GM03348 (cell line): ENCODE data around the gene CAV2.
A peak's percentile ranks its signal among the peaks of the same experiment; 100 is the strongest.
"Not testable (repeated sequence)": the region's sequence is repeated elsewhere in the genome, so short reads cannot be mapped to it uniquely, and the experiment has no call there.

Experiments
- DNase-seq: peaks from one replicate; pipeline ENCODE4 v3.0.0; 2012; ENCODE audit warnings: low spot score

The CAV2 gene, protein sequence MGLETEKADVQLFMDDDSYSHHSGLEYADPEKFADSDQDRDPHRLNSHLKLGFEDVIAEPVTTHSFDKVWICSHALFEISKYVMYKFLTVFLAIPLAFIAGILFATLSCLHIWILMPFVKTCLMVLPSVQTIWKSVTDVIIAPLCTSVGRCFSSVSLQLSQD

GRCh38 chr7:116499168-116500077, at the start of gene CAV2:
Gene CAV2, plus strand, starts transcription at chr7:116499738. Its CDS starts 44 bp downstream, at chr7:116499782.
- peak; percentile 93 for DNase-seq

GRCh38 chr7:116449950-116450349, 49.6 kb upstream of the CAV2 start:
- DNase-seq = no peak

- DNase-seq = no peak
Observed at GRCh38 chr7:116451957-116452729, 47.4 kb upstream of the CAV2 start.

- DNase-seq = no peak
Observed at GRCh38 chr7:116454377-116454776, 45.2 kb upstream of the CAV2 start.

- DNase-seq = peak; percentile 50
Observed at GRCh38 chr7:116455009-116455408, 44.5 kb upstream of the CAV2 start.

DNA sequence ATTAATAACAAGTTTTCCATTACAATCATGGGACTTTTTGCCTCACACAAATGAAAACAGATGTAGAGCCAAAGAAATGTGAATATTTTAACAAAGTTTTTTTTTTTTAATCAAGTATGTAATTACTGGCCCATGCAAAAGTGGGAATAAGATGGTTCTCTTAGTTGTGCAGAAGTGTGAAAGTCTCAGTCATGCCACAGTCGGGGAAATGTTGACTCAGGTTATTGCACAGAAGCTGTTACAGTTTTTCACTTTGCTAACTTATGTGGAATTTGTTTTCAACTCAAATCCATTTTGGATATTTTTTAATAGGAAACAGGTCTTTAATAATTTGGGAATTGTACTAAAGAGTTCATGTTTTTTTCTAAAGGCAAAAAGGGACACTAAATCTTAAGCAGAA, 44.0 kb upstream of the CAV2 start:
- DNase-seq = peak; percentile 21

GRCh38 chr7:116461500-116461899, 38.0 kb upstream of the CAV2 start:
- DNase-seq = no peak

DNA sequence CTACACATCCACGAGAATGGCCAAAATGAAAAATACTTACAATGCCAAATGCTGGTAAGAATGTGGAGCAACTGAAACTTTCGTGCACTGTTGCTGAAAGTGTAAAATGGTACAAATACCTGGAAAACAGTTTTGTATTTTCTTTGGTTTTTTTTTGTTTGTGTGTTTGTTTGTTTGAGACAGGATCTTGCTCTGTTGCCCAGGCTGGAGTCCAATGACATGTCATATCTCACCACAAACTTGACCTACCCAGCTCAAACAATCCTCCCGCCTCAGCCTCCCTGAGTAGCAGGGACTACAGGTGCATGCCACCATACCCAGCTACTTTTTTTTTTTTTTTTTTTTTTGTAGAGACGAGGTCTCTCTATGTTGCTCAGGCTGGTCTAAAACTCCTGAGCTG, 35.6 kb upstream of the CAV2 start:
- DNase-seq = no peak

DNA sequence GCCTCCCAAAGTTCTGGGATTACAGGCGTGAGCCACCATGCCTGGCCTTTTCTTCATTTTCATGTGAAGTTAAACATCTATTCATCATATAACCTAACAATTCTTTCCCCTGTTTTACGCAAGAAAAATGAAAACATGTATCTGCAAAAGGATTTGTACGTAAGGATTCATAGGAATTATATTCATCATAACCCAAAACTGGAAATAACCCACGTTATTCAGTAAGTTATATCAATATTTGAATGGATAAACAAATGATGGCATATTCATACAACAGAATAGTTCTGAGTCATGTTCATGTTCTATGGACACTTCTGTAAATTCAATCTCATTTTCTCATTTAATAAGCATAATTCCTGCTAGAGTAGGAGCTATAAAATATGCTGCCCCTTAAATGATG, 35.2 kb upstream of the CAV2 start:
- no peak for DNase-seq

GRCh38 chr7:116465125-116465524, 34.4 kb upstream of the CAV2 start:
- DNase-seq = no peak

DNA sequence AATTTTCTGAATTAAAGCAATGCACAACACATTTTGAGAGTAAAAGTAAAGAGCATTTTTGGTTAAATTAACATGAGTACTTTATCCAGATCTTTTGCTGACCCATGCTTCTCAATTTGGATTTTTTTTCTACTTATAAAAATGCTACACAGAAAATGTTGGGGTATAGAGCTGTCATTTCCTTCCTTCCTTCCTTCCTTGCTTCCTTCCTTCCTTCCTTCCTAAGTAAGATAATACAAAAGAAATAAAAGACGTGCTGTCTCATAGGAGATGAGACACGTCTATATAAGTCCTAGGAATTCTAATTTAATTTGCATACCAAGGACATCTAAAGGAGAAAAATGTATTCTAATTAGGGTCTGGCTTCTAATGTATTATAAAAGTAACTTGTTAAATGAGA, 31.0 kb upstream of the CAV2 start:
- no peak for DNase-seq

DNA sequence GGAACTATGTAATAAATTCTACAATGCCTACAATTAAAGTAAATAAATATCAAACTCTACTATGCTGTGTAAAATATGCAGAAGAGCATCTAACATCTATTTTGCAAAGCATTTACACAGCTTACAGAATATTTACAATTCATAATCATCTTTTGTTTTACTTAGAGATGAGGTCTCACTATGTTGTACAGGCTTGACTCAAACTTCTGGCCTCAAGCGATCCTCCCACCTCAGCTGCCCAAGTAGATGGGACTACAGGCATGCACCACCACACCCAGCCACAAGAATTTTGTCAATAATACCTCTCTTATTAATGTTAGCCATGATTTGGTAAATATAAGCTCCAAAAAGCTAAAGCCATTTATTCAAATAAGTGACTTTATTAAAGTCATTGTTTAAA, 21.9 kb upstream of the CAV2 start:
- no peak for DNase-seq

DNA sequence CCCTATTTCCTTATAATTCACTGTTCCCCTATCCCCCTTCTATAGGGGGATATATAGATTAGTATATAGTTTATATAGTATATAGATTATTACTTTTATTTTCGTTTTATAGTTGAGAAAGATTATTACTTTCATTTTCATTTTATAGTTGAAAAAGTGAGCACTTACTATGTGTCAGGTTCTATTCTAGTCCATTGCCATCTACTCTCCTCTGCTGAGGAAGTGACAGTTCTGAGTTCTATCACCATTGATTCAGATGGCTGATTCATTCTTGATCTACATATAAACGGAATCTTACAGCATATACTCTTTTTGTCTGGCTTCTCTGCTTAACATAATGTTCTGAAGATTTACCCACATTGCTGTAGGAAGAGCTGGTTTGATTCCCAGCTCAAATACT, 20.7 kb upstream of the CAV2 start:
- DNase-seq = no peak

DNA sequence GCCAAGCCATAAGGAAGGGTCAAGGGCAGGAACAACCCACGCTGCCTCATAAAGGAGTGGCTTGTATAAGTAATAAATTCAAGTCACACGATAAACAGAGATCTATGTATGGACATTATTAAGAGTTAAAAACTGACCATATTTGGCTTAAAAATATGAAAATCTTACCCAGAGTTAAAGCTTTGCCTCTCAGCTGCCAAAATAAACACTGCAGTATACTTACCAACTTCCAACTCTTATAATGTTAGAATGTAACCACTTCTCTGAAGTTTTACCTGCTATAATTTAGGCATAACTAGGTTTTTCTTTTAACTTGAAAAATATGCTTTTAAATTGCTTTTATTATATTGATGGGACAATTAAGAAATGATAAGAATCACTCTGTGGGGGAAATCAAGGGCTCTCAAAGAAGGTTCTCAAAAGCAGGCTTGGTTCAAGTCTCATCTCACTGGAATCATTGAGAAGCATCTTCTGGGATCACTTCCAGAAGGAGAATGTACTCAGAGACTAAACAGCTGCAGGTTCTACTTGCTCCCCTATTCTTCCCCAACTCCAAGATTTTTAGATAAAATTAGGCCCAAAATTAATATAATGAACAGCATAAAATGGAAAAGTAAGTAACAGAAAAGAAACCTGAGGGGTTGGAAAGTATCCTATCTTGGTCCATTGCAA, 16.1 kb upstream of the CAV2 start:
- DNase-seq = no peak

GRCh38 chr7:116484389-116484788, 15.1 kb upstream of the CAV2 start:
- DNase-seq = not testable (repeated sequence)

GRCh38 chr7:116487907-116488521, 11.5 kb upstream of the CAV2 start:
- DNase-seq = no peak

DNA sequence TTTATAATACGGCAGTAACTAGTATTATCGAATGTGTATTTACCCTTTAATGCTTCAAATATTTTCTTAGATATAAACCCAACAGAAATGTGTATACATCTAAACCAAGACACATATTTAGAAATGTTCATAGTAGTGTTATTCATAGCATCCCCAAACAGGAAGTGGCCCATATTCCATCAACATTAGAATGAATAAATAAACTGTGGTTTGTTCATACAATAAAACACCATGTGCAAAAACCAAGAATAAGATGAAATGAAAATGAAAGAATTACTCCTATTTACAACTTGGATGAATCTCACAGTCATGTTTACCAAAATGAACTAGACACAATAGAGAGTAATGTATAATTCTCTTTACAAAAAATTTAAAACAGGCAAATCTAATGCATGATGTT, 9.2 kb upstream of the CAV2 start:
- DNase-seq = no peak

- DNase-seq = no peak
Observed at GRCh38 chr7:116491887-116492653, 7.5 kb upstream of the CAV2 start.

GRCh38 chr7:116492654-116493109, 6.9 kb upstream of the CAV2 start:
- no peak for DNase-seq

DNA sequence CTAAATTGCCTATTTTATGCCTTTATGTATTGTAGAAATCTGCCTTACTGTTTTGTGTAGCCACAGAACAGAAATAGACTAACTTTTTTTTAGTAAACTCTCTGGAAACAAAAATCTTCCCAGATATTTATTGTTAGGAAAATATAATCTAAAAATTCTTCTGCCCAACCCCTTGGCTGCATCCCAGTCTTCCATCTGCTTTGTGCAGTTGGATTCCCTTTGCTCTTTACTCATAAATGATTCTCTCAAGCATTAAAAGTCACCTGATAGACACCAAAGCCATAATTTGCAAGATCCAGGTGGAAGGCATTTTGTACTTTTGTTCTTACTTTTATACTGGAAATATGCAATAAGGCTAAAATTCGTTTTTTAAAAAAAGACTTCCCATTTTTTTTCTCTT, 6.1 kb upstream of the CAV2 start:
- DNase-seq = no peak

GRCh38 chr7:116494472-116494871, 5.1 kb upstream of the CAV2 start:
- DNase-seq = no peak
